Mesendoderm (in vitro differentiated cells): ENCODE data around the gene SUN3.
"Not testable (repeated sequence)": the region's sequence is repeated elsewhere in the genome, so short reads cannot be mapped to it uniquely, and the experiment has no call there.

Experiments
- DNase-seq: peaks from one replicate; pipeline ENCODE4 v3.0.0; 2013
- H2AK5ac ChIP-seq: 2 replicates; pipeline ENCODE4 v1.6.1; 2013; ENCODE audit warnings: low read length, inconsistent platforms
- H2BK120ac ChIP-seq: 2 replicates; pipeline ENCODE4 v1.6.1; 2013; ENCODE audit warnings: low read depth, mild to moderate bottlenecking, low read length, moderate library complexity, mixed read lengths
- H2BK15ac ChIP-seq: replicated peaks from 2 replicates; pipeline ENCODE4 v1.6.1; 2013; ENCODE audit warnings: low read depth, mild to moderate bottlenecking, moderate library complexity
- H2BK5ac ChIP-seq: 2 replicates; pipeline ENCODE4 v1.6.1; 2013; ENCODE audit warnings: low read length, inconsistent platforms
- H3K18ac ChIP-seq: 2 replicates; pipeline ENCODE4 v1.6.1; 2013; ENCODE audit warnings: mild to moderate bottlenecking, low read length, mixed read lengths
- H3K23ac ChIP-seq: one replicate; pipeline ENCODE4 v1.6.1; 2013; ENCODE audit warnings: low read length
- H3K27ac ChIP-seq: 2 replicates; pipeline ENCODE4 v1.5.1; 2013; ENCODE audit warnings: low read depth, mild to moderate bottlenecking, inconsistent platforms, low read length, moderate library complexity
- H3K27me3 ChIP-seq: 2 replicates; pipeline ENCODE4 v1.6.1; 2013; ENCODE audit warnings: low read length, control low read depth, mild to moderate bottlenecking, inconsistent platforms; ENCODE audit not compliant: insufficient read depth, poor library complexity
- H3K36me3 ChIP-seq: 2 replicates; pipeline ENCODE4 v1.6.1; 2013; ENCODE audit warnings: low read length, inconsistent platforms; ENCODE audit not compliant: control insufficient read depth, insufficient read depth
- H3K4ac ChIP-seq: one replicate; pipeline ENCODE4 v1.6.1; 2013; ENCODE audit warnings: low read depth, mild to moderate bottlenecking, low read length, moderate library complexity
- H3K4me1 ChIP-seq: 2 replicates; pipeline ENCODE4 v1.6.1; 2013; ENCODE audit warnings: low read depth, low read length, inconsistent platforms; ENCODE audit not compliant: control insufficient read depth
- H3K4me2 ChIP-seq: 2 replicates; pipeline ENCODE4 v1.6.1; 2013; ENCODE audit warnings: low read length
- H3K4me3 ChIP-seq: 2 replicates; pipeline ENCODE4 v1.5.1; 2013; ENCODE audit warnings: mild to moderate bottlenecking, low read length
- H3K56ac ChIP-seq: one replicate; pipeline ENCODE4 v1.6.1; 2013; ENCODE audit warnings: low read length
- H3K79me1 ChIP-seq: 2 replicates; pipeline ENCODE4 v1.6.1; 2013; ENCODE audit warnings: low read length, inconsistent platforms
- H3K79me2 ChIP-seq: 2 replicates; pipeline ENCODE4 v1.6.1; 2013; ENCODE audit warnings: mild to moderate bottlenecking, low read length; ENCODE audit not compliant: control insufficient read depth, insufficient read depth
- H3K9ac ChIP-seq: 2 replicates; pipeline ENCODE4 v1.6.1; 2013; ENCODE audit warnings: low read length, inconsistent platforms
- H4K5ac ChIP-seq: one replicate; pipeline ENCODE4 v1.6.1; 2013; ENCODE audit warnings: low read length
- H4K8ac ChIP-seq: one replicate; pipeline ENCODE4 v1.6.1; 2013; ENCODE audit warnings: low read depth, mild to moderate bottlenecking, control low read depth, low read length, moderate library complexity
- WGBS: extraction: QIAGEN DNeasy Blood & Tissue Kit; methylation state at CpG from one replicate; pipeline ENCODE4 v1.1.7; 2013; ENCODE audit warnings: low lambda C conversion rate, missing lambda C conversion rate; ENCODE audit not compliant: insufficient coverage; ENCODE audit errors: extremely low coverage; 5-methylcytosine and 5-hydroxymethylcytosine counted together

SUN3 gene

DNA sequence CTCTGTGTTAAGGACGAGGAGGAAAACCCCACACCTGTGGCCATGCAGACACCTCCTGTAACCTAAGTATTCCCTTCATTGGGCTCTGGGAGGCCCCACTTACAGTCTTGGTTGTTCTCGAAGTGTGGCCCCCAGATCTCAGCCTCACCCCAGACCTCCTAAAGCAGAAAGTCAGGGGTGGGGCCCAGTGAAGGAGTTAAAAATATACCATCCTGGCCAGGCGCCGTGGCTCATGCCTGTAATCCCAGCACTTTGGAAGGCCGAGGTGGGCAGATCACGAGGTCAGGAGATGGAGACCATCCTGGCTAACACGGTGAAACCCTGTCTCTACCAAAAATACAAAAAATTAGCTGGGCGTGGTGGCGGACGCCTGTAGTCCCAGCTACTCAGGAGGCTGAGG lies 86.3 kb downstream of the SUN3 start:
- WGBS = no CpG with 5 or more reads among the region's 10 CpGs
- not testable (repeated sequence) for H3K56ac ChIP-seq, DNase-seq

DNA sequence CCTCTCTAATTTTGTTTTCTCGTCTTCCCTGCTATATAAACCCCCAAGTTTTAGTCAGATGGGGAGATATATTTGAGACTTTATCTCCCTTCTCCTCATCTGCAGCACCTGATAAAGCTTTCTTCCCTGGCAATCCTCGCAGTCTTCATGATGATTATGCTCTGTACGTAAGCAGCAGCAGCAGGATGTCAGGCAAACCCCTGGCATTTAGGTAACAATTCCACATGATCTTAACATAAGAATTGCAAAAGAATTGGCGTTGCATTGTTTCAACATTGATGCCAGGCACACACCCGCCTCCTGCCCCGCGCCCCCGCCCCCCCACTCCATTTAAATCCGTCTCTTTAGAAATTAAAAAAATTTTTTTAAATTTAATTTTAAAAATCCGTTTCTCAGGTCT lies 86.8 kb downstream of the SUN3 start:
- Histone ChIP-seq H3K36me3 (no peaks in the 10 kb centered on the region), H4K5ac (no peak overlapping the region), H2AK5ac (no peak overlapping the region), H3K18ac (no peak overlapping the region), H3K4me2 (no peak overlapping the region), H3K79me2 (no peaks in the 10 kb centered on the region), H3K23ac (no peak overlapping the region), H3K27ac (no peak overlapping the region), H3K56ac (no peak overlapping the region), H3K79me1 (no peaks in the 10 kb centered on the region), H3K4ac (no peak overlapping the region), H4K8ac (no peak overlapping the region), H3K27me3 (no peaks in the 10 kb centered on the region), H2BK120ac (no peak overlapping the region), H2BK5ac (no peak overlapping the region), H3K4me3 (no peak overlapping the region), H2BK15ac (no peak overlapping the region), H3K9ac (no peak overlapping the region), H3K4me1 (no peaks in the 10 kb centered on the region)
- no peak for DNase-seq
- WGBS = no CpG with 5 or more reads among the region's 10 CpGs

More for the DNA sequence above, 86.3 kb downstream of the SUN3 start:
- not testable (repeated sequence) for H3K4ac ChIP-seq, H3K79me2 ChIP-seq, H3K27me3 ChIP-seq, H3K23ac ChIP-seq, H2AK5ac ChIP-seq, H3K36me3 ChIP-seq, H2BK5ac ChIP-seq, H4K5ac ChIP-seq, H3K4me3 ChIP-seq, H2BK120ac ChIP-seq, H4K8ac ChIP-seq, H3K79me1 ChIP-seq, H3K4me1 ChIP-seq, H3K9ac ChIP-seq, H3K18ac ChIP-seq, H3K4me2 ChIP-seq, H3K27ac ChIP-seq, H2BK15ac ChIP-seq

DNA sequence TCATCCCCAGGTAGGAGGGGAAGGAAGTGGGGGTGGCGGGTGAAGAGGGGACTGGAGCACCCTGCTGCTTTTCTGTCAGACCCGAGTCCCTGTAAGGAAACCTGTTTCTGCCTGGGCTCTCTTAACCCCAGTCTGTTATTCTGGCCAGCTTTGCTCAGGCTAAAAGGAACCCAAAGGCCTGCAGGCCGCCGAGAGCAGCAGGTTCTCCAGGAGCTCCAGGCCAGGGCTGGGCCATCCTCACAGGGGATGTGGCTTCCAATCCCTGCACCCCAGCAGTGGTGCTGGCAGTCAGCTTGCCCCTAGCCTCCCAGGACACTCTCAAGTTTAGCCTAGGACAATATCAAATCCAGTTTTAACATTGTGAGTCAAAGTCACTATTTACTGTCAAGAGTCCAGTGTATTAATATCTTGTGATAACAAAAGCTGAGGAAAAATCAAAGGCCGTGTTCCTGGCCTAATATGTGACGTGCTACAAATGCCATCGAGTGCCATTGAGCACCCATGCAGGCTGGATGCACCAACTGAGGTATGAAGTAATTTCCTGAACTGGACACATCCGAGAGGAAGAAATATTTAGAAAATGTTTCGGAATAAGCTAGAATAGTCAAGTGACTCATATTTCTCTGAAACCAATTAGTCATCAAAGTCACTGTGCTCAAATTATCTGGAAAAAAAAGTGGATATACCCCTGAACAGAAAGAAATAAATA lies 87.6 kb downstream of the SUN3 start:
- Histone ChIP-seq H3K4me1 (no peaks in the 10 kb centered on the region), H3K79me2 (no peaks in the 10 kb centered on the region), H3K27ac (no peak overlapping the region), H2BK15ac (no peak overlapping the region), H4K8ac (no peak overlapping the region), H3K4me2 (no peak overlapping the region), H2AK5ac (no peak overlapping the region), H3K36me3 (no peaks in the 10 kb centered on the region), H3K4ac (no peak overlapping the region), H2BK120ac (no peak overlapping the region), H3K9ac (no peak overlapping the region), H4K5ac (no peak overlapping the region), H2BK5ac (no peak overlapping the region), H3K18ac (no peak overlapping the region), H3K27me3 (no peaks in the 10 kb centered on the region), H3K4me3 (no peak overlapping the region), H3K23ac (no peak overlapping the region), H3K79me1 (no peaks in the 10 kb centered on the region), H3K56ac (no peak overlapping the region)
- no peak for DNase-seq
- WGBS = no CpG with 5 or more reads among the region's 9 CpGs

DNA sequence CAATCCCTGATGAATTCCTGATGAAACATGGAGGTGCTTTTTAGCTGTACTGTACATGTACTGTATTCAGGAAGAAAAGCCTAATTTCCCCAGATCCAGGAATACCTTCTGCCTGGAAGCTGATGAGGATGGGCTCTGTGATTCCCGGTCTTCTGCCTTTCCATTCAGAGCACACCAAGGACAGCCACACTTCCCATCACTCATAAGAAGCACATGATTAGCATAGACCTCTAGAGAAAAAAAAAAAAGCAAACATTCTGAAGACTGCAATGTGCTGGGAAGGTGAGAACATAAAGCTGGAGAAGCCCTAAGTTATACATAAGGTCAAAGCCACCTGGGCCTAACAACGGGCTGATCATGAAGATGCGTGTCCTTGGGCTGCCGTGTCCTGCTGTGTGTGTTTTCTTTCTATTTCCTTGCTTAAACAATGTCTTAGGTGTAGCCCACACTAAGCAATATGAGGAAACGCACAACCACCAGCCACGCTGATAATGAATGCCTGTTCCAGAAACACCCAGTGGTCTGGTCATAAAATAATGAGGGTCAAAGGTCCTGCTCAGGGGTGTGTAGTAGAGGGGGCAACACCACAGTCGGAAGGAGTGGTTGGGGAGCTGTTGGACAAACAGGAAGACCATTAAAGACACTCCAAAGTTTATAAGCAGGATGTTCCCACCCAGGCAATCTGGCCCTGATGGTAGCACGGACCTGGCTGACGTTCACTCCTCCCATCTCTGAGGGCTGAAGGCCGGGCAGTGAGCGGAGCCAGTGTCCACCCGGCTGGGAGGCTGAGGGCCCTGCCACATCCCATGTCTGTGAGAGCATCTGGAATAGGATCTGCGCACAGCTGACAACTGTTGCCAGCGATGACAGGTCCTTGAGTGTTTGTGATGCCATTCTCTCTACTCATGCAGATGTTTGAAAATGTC lies 88.6 kb downstream of the SUN3 start:
- Histone ChIP-seq H3K18ac (no peak overlapping the region), H3K27me3 (no peaks in the 10 kb centered on the region), H3K79me1 (no peaks in the 10 kb centered on the region), H3K79me2 (no peaks in the 10 kb centered on the region), H3K4me2 (no peak overlapping the region), H3K4ac (no peak overlapping the region), H2BK15ac (no peak overlapping the region), H4K8ac (no peak overlapping the region), H2BK5ac (no peak overlapping the region), H3K56ac (no peak overlapping the region), H3K23ac (no peak overlapping the region), H2BK120ac (no peak overlapping the region), H3K9ac (no peak overlapping the region), H3K4me1 (no peaks in the 10 kb centered on the region), H3K4me3 (no peak overlapping the region), H4K5ac (no peak overlapping the region), H3K36me3 (no peaks in the 10 kb centered on the region), H3K27ac (no peak overlapping the region), H2AK5ac (no peak overlapping the region)
- no CpG with 5 or more reads among the region's 14 CpGs for WGBS
- DNase-seq = no peak

DNA sequence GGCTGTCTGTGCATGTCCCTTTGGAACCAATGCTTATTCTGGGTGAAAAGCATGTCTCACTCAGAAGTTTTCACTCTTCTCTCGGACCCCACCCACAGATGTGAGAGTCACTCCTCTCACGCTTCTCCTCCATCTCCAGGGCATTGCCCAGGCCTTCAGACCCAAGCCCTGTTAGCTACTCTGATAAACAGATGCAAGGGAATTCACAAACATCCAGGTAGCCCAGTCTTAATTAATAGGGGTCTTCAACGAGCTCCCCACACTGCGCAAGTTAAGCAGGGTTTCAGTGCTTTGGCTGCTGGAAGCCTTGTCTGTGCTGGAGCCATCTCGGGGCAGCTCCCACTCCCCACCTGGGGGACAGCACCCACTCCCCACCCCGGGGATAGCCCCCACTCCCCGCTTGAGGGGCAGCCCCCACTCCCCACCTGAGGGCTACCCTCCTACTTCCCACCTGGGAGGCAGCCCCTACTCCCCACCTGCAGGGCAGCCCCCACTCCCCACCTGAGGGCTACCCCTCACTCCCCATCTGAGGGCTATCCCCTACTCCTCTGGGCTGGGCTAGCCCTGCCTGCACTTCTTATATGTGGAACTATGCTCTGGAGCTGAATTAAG lies 89.4 kb downstream of the SUN3 start:
- Histone ChIP-seq H3K4me1 (no peaks in the 10 kb centered on the region), H3K27me3 (no peaks in the 10 kb centered on the region), H3K9ac (no peak overlapping the region), H2BK5ac (no peak overlapping the region), H3K23ac (no peak overlapping the region), H2AK5ac (no peak overlapping the region), H4K8ac (no peak overlapping the region), H3K4me3 (no peak overlapping the region), H3K79me1 (no peaks in the 10 kb centered on the region), H3K56ac (no peak overlapping the region), H4K5ac (no peak overlapping the region), H3K27ac (no peak overlapping the region), H3K18ac (no peak overlapping the region), H3K4me2 (no peak overlapping the region), H3K36me3 (no peaks in the 10 kb centered on the region), H3K79me2 (no peaks in the 10 kb centered on the region), H2BK15ac (no peak overlapping the region), H2BK120ac (no peak overlapping the region), H3K4ac (no peak overlapping the region)
- DNase-seq = no peak
- no CpG with 5 or more reads among the region's 7 CpGs for WGBS
